Nephron (organoid): ENCODE results near the gene TXNDC11.

Experiments
- H3K27ac Mint-ChIP-seq, 3 experiments: 2 replicates each; pipeline ENCODE4 v1.8.0; 2020; ENCODE audit warnings: mixed read lengths in 3 of 3, mild to moderate bottlenecking in 2 of 3, moderate library complexity in 1 of 3
- H3K27me3 Mint-ChIP-seq: 2 replicates; pipeline ENCODE4 v1.8.0; 2021; ENCODE audit warnings: low read depth, mild to moderate bottlenecking, moderate library complexity, mixed read lengths
- H3K36me3 Mint-ChIP-seq: 2 replicates; pipeline ENCODE4 v1.8.0; 2020; ENCODE audit warnings: low read depth, mixed read lengths
- H3K4me1 Mint-ChIP-seq: 2 replicates; pipeline ENCODE4 v1.8.0; 2020; ENCODE audit warnings: mixed read lengths
- H3K4me3 Mint-ChIP-seq, 3 experiments: 2 replicates each; pipeline ENCODE4 v1.8.0; 2020; ENCODE audit warnings: mild to moderate bottlenecking in 3 of 3, mixed read lengths in 3 of 3, moderate library complexity in 2 of 3
- H3K9me3 Mint-ChIP-seq: 2 replicates; pipeline ENCODE4 v1.8.0; 2020; ENCODE audit warnings: mixed read lengths
- CTCF ChIP-seq, 3 experiments: fragments of 200-600 bp; sonication (generic); IDR thresholded peaks; one replicate each; pipeline ENCODE4 v1.5.0; 2021; ENCODE audit warnings: antibody characterized with exemption in 3 of 3; ENCODE audit not compliant: unreplicated experiment in 3 of 3

TXNDC11 gene

DNA sequence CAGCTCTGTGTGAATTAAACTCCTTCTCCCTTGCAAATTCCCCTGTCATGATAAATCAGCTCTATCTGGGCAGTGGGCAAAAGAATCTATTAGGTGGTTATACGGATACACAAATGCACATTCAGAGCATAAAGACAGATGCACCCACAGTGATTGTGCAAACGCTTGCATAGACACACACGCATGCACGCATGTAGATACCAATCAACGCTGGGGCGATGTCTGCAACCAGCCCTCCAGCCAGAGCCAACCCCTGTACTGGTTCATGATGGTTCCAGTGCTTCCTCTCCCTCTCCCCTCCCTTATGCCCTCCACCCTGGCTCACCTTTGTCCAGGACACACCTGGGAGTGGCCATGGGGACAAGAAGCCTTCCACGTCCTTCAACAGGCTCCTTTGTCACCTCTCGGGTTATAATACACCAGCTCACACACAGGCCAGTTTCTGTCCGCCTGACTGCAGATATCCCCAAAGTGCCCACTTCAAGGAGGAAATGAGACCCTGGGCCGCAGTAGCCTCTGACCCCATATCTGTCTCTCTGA, 107.5 kb downstream of the TXNDC11 start:
- Mint-ChIP-seq H3K9me3 (no peaks in the 10 kb centered on the region), H3K36me3 (no peaks in the 10 kb centered on the region), H3K27me3 (peaks cover 4% of the 10 kb centered on the region), H3K27ac (peak overlapping the region in 2 of 3 experiments; percentile 6 to 51), H3K4me1 (peaks cover 48% of the 10 kb centered on the region), H3K4me3 (no peak overlapping the region)
- no peak for TF ChIP-seq CTCF (IDR thresholded peaks at IDR 0.05; ENCODE audit: unreplicated experiment in 3 of 3)

- H3K36me3 Mint-ChIP-seq: no peaks in the 10 kb centered on the region
- H3K4me1 Mint-ChIP-seq: peaks cover 51% of the 10 kb centered on the region
- no peaks in the 10 kb centered on the region for H3K9me3 Mint-ChIP-seq
- no peak for TF ChIP-seq CTCF (IDR thresholded peaks at IDR 0.05; ENCODE audit: unreplicated experiment in 3 of 3)
- H3K4me3 Mint-ChIP-seq: no peak overlapping the region
- peak overlapping the region; percentile 28 to 94 (median 75) for H3K27ac Mint-ChIP-seq
- H3K27me3 Mint-ChIP-seq: peaks cover 4% of the 10 kb centered on the region
Observed at GRCh38 chr16:11634312-11634711, 108.3 kb downstream of the TXNDC11 start.

DNA sequence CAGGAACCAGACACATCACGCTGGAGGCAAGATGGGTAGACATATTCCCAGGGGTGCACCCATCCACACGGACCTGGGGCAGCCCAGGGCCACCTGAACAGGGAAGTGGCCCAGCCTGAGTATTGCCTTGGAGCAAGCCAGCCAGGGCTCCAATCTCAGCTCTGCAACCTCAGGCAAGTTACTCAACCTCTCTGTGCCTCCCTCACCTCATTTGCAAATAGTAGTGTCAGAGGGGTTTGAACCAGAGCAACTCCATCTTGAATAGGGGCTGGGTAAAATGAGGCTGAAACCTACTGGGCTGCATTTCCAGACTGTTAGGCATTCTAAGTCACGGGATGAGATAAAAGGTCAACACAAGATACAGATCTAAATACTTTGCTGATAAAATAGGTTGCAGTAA, 109.5 kb downstream of the TXNDC11 start:
- TF ChIP-seq CTCF (IDR thresholded peaks at IDR 0.05; ENCODE audit: unreplicated experiment in 3 of 3): no peak
- no peaks in the 10 kb centered on the region for H3K9me3 Mint-ChIP-seq
- H3K27me3 Mint-ChIP-seq: peaks cover 4% of the 10 kb centered on the region
- peaks cover 56% of the 10 kb centered on the region for H3K4me1 Mint-ChIP-seq
- peak overlapping the region in 1 of 3 experiments; percentile 41 for H3K4me3 Mint-ChIP-seq
- H3K36me3 Mint-ChIP-seq: no peaks in the 10 kb centered on the region
- peak overlapping the region; percentile 75 to 97 (median 94) for H3K27ac Mint-ChIP-seq

GRCh38 chr16:11632455-11632939, 110.2 kb downstream of the TXNDC11 start:
- H3K36me3 Mint-ChIP-seq: no peaks in the 10 kb centered on the region
- H3K9me3 Mint-ChIP-seq: no peaks in the 10 kb centered on the region
- H3K27me3 Mint-ChIP-seq: peaks cover 4% of the 10 kb centered on the region
- peaks cover 56% of the 10 kb centered on the region for H3K4me1 Mint-ChIP-seq
- no peak for TF ChIP-seq CTCF (IDR thresholded peaks at IDR 0.05; ENCODE audit: unreplicated experiment in 3 of 3)
- H3K27ac Mint-ChIP-seq: peak overlapping the region; percentile 75 to 97 (median 94)
- H3K4me3 Mint-ChIP-seq: peak overlapping the region in 1 of 3 experiments; percentile 41

DNA sequence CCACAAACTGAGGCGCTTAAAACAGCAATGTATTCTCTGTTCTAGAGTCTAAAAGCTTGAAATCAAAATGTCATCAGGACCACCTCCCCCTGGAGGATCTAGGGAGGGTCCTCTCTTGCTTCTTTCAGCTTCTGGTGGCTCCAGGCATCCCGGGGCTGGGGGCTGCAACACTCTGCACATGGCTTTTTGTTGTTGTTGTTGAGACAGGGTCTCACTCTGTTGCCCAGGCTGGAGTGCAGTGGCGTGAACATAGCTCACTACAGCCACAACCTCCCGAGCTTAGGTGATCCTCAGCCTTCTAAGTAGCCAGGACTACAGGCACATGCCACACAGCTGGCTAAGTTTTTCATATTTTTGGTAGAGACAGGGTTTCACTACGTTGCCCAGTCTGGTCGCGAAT, 111.4 kb downstream of the TXNDC11 start:
- TF ChIP-seq CTCF (IDR thresholded peaks at IDR 0.05; ENCODE audit: unreplicated experiment in 3 of 3): no peak
- Mint-ChIP-seq H3K27ac (peak overlapping the region; percentile 75 to 97 (median 94)), H3K4me1 (peaks cover 52% of the 10 kb centered on the region), H3K27me3 (peaks cover 4% of the 10 kb centered on the region), H3K9me3 (no peaks in the 10 kb centered on the region), H3K4me3 (no peak overlapping the region), H3K36me3 (no peaks in the 10 kb centered on the region)

- H3K9me3 Mint-ChIP-seq: no peaks in the 10 kb centered on the region
- H3K36me3 Mint-ChIP-seq: no peaks in the 10 kb centered on the region
- peaks cover 52% of the 10 kb centered on the region for H3K4me1 Mint-ChIP-seq
- H3K27me3 Mint-ChIP-seq: no peaks in the 10 kb centered on the region
- no peak overlapping the region for H3K4me3 Mint-ChIP-seq
- peak overlapping the region; percentile 75 to 97 (median 94) for H3K27ac Mint-ChIP-seq
- TF ChIP-seq CTCF (IDR thresholded peaks at IDR 0.05; ENCODE audit: unreplicated experiment in 3 of 3): no peak
Observed at GRCh38 chr16:11630768-11631056, 111.9 kb downstream of the TXNDC11 start.
